Ramos (cell line): Measurements from ENCODE around the gene SNX25.

ENCODE experiments used
- in situ Hi-C: fragments of 300-500 bp; cut with MboI; formaldehyde crosslinking; loops from one replicate; pipeline ENCODE4 v1.14.3; 2022; ENCODE audit warnings: low sequenced_read_pairs; ENCODE audit not compliant: unreplicated experiment

SNX25 gene

GRCh38 chr4:185394568-185395237 is 185.3 kb downstream of the SNX25 start:
- in situ Hi-C loops, result no loop called here

- in situ Hi-C loops, result no loop called here
These were observed 186.0 kb downstream of the SNX25 start, which contains the start of gene LRP2BP for GRCh38 chr4:185395238-185395955. LRP2BP (minus strand) TSS chr4:185395924; CDS start chr4:185378186, 17,738 bp downstream.

- in situ Hi-C loops, result no loop called here
These were observed 186.7 kb downstream of the SNX25 start for GRCh38 chr4:185395956-185396723.

DNA sequence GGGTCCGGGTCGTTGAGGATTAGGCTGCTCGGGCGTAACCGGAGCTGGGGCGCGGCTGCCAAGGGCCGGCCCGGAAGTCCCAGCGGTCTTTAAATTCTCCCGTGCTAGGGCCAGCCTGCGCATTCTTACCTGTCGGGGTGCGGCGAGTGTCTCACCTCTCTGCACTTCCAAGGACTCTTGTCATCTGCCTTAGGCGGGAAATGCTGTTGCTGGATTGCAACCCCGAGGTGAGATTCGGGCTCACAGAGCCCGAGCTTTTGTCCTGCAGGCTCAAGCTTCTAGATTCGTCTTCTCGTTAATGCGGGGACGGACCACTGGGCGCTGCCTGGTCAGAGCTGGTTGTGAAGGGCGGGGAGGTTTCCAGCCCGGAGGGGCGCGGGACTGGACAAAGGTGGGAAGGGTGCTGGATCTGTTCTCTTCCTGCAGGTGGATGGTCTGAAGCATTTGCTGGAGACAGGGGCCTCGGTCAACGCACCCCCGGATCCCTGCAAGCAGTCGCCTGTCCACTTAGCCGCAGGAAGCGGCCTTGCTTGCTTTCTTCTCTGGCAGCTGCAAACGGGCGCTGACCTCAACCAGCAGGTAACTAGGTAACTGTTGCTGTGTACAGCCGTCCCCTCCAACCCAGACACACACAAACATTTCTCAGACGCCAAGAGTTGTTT is 187.5 kb downstream of the SNX25 start, which contains the start of gene ANKRD37:
Gene ANKRD37 (plus strand): TSS at position 118 of the 662 bp plus-strand sequence. CDS start 83 bp downstream, at position 201.
- in situ Hi-C loops, result no loop called here

DNA sequence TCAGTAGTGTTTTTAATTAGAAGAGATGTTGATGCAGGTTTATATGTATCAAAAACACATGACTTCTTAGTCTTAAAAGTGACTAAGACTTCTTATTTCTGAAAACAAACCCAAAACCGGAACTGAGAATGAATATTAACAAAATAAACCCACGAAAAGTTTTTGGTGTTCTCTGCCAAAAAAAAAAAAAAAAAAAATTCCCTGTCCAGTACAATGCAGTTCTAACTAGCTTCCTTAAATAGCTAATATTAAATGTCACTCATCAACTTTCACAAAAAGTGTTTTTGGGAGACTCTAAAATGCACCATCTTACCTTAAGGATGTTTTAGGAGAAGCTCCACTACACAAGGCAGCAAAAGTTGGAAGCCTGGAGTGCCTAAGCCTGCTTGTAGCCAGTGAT is 189.2 kb downstream of the SNX25 start:
- in situ Hi-C loops, result no loop called here

- in situ Hi-C loops, result no loop called here
These were observed 190.1 kb downstream of the SNX25 start for GRCh38 chr4:185399466-185399865.

GRCh38 chr4:185404031-185404430 is 194.6 kb downstream of the SNX25 start:
- in situ Hi-C loops, result no loop called here

DNA sequence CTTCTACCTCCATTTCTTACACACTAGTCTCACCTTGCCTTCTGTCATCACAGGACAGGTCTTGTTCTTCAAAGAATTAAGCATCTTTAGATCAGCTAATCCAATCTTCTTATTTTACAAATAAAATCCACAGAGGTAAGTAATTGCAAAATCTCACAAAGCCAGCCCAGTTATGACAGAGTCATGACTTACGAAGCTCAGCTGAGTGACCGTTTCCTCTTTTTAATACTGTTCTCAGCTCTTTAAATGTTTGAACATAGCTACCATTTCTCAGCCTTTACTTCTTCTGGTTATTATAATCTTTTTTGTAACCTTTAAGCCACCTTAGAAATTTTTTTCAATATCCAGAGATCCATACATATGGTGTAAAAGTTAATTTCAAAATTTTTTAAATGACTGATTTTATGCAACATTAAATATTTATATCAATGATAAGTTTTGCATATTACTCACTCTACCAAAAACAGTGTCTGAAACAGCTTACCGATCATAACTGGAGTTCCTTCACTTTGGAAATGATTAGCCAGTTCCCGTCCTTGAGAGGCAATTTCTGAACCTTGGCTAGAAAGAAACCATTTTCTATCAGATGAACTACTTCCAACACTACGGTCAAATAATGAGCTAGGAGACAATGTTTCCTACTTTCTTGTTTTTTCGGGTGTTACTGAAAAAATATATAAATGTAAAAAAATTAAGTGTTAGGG is 196.1 kb downstream of the SNX25 start:
- in situ Hi-C loops, result no loop called here

GRCh38 chr4:185408432-185408831 is 199.0 kb downstream of the SNX25 start:
- in situ Hi-C loops, result no loop called here

GRCh38 chr4:185411849-185412248 is 202.5 kb downstream of the SNX25 start:
- in situ Hi-C loops, result no loop called here

DNA sequence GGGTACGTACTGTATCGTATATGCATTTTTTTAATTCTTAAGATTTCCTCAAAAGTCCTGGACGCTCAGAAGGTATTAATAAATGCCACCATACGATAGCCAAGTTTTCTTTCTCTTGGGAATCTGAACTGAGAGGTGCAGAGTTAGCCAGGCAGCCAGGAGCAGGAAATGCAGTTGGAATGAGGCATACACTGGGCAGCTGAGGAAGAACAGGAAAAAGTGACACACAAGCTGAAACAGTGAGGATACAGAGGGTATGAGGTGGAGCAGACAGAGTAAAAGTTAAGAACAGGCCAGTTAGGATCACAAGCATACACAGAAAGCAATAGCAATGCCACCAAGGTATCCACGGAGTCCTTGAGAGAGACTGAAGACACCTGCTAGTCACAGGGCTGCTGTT is 203.0 kb downstream of the SNX25 start:
- in situ Hi-C loops, result no loop called here
